Ishikawa (cell line): ENCODE measurements around the gene GNAT1.

Experiments used
- CEBPB ChIP-seq: IDR thresholded peaks from 2 replicates; pipeline ENCODE4 v1.6.1; 2012
- CREB1 ChIP-seq: IDR thresholded peaks from 2 replicates; pipeline ENCODE4 v1.6.1; 2012; ENCODE audit warnings: low read depth
- EGR1 ChIP-seq: IDR thresholded peaks from 2 replicates; pipeline ENCODE4 v1.6.1; 2012
- EP300 ChIP-seq: IDR thresholded peaks from 2 replicates; pipeline ENCODE4 v1.6.1; 2012; ENCODE audit warnings: borderline replicate concordance
- FOXM1 ChIP-seq: IDR thresholded peaks from 2 replicates; pipeline ENCODE4 v1.6.1; 2012; ENCODE audit warnings: low read depth, borderline replicate concordance
- MAX ChIP-seq: IDR thresholded peaks from 2 replicates; pipeline ENCODE4 v1.6.1; 2012
- NFIC ChIP-seq: IDR thresholded peaks from 2 replicates; pipeline ENCODE4 v1.6.1; 2012
- RAD21 ChIP-seq: IDR thresholded peaks from 2 replicates; pipeline ENCODE4 v1.6.1; 2012; ENCODE audit warnings: low read depth
- REST ChIP-seq: IDR thresholded peaks from 2 replicates; pipeline ENCODE4 v1.6.1; 2012; ENCODE audit warnings: low read depth, mild to moderate bottlenecking
- TAF1 ChIP-seq: IDR thresholded peaks from 2 replicates; pipeline ENCODE4 v1.6.1; 2012; ENCODE audit warnings: low read depth, mild to moderate bottlenecking
- TCF12 ChIP-seq: IDR thresholded peaks from 2 replicates; pipeline ENCODE4 v1.6.1; 2012; ENCODE audit warnings: low read depth
- TEAD4 ChIP-seq: IDR thresholded peaks from 2 replicates; pipeline ENCODE4 v1.6.1; 2012
- USF1 ChIP-seq: IDR thresholded peaks from 2 replicates; pipeline ENCODE4 v1.6.1; 2012
- YY1 ChIP-seq: IDR thresholded peaks from 2 replicates; pipeline ENCODE4 v1.6.1; 2012; ENCODE audit warnings: low read depth
- ZBTB7A ChIP-seq: IDR thresholded peaks from 2 replicates; pipeline ENCODE4 v1.6.1; 2012; ENCODE audit warnings: low read depth

The GNAT1 gene

GRCh38 chr3:50195501-50196252 lies 4.3 kb downstream of the GNAT1 start:
- TF ChIP-seq NFIC (no peak), ZBTB7A (0 out of 2 replicates have a peak, but pooled peaks have one; percentile 17), FOXM1 (no peak), EGR1 (no peak), TAF1 (no peak), EP300 (no peak), TEAD4 (no peak), MAX (peak; percentile 47; the same call in 1 of the 2 replicates), CREB1 (no peak)

- TF ChIP-seq EP300, result no peak
- TF ChIP-seq YY1, result no peak
- no peak for TF ChIP-seq ZBTB7A
- no peak for TF ChIP-seq RAD21
- no peak for TF ChIP-seq TEAD4
- TF ChIP-seq MAX, result no peak
- TF ChIP-seq TAF1, result no peak
- TF ChIP-seq REST, result no peak
Observed at GRCh38 chr3:50196253-50196801, 4.9 kb downstream of the GNAT1 start.

- TF ChIP-seq CEBPB, result no peak
- TF ChIP-seq EGR1, result no peak
Observed at GRCh38 chr3:50201573-50202315, 10.3 kb downstream of the GNAT1 start.

- TF ChIP-seq TAF1, result no peak
- TF ChIP-seq EGR1, result peak; percentile 83
Observed at GRCh38 chr3:50202353-50203112, 11.1 kb downstream of the GNAT1 start.

GRCh38 chr3:50203113-50203808 lies 11.9 kb downstream of the GNAT1 start:
- TF ChIP-seq RAD21, result no peak
- TF ChIP-seq REST, result no peak

GRCh38 chr3:50203809-50204803 lies 12.7 kb downstream of the GNAT1 start:
- TF ChIP-seq EGR1 (no peak), FOXM1 (no peak), YY1 (no peak), TAF1 (no peak), CREB1 (no peak), USF1 (no peak), ZBTB7A (no peak), NFIC (no peak), MAX (no peak), CEBPB (no peak), TCF12 (no peak), EP300 (no peak), TEAD4 (no peak), REST (no peak), RAD21 (no peak)
